ENCODE measurements around the gene ZFP36L1.

ZFP36L1 gene

GRCh38 chr14:68756000-68756481 is 36.8 kb downstream of the ZFP36L1 start:
- DNase-seq (ENCODE audit: low spot score) = no peak
- CTCF ChIA-PET = interaction anchor here (0.6 kb wide), 1 partner anchor 738 kb away, joined by 4 read pairs; no protein-coding TSS in a partner anchor
- POLR2A ChIA-PET (ENCODE audit: low non-redundant PET) = no interaction called here
- no peak overlapping the region for H3K27ac ChIP-seq
- no peak for TF ChIP-seq CTCF (conservative IDR thresholded peaks at IDR 0.05; ENCODE audit: low read depth)

GRCh38 chr14:68755016-68755353 is 37.9 kb downstream of the ZFP36L1 start:
- ChIA-PET CTCF (no interaction called here), POLR2A (ENCODE audit: low non-redundant PET) (no interaction called here)
- TF ChIP-seq CTCF (conservative IDR thresholded peaks at IDR 0.05; ENCODE audit: low read depth) = no peak
- H3K27ac ChIP-seq = no peak overlapping the region
- DNase-seq (ENCODE audit: low spot score) = no peak

- DNase-seq (ENCODE audit: low spot score) = no peak
- no peak for TF ChIP-seq CTCF (conservative IDR thresholded peaks at IDR 0.05; ENCODE audit: low read depth)
- CTCF ChIA-PET = interaction anchor here (0.7 kb wide), 1 partner anchor 508 kb away, joined by 3 read pairs; no protein-coding TSS in a partner anchor
- H3K27ac ChIP-seq = no peak overlapping the region
- POLR2A ChIA-PET (ENCODE audit: low non-redundant PET) = no interaction called here
These were observed 39.2 kb downstream of the ZFP36L1 start for GRCh38 chr14:68753690-68754089.

GRCh38 chr14:68752271-68753006 is 40.4 kb downstream of the ZFP36L1 start:
- ChIA-PET CTCF (interaction anchor here (0.6 kb wide), 1 partner anchor 691 kb away, joined by 3 read pairs; no protein-coding TSS in a partner anchor), POLR2A (ENCODE audit: low non-redundant PET) (no interaction called here)
- TF ChIP-seq CTCF (conservative IDR thresholded peaks at IDR 0.05; ENCODE audit: low read depth) = no peak
- DNase-seq (ENCODE audit: low spot score) = no peak
- H3K27ac ChIP-seq = no peak overlapping the region

- ChIA-PET POLR2A (ENCODE audit: low non-redundant PET) (no interaction called here), CTCF (interaction anchor here (0.8 kb wide), 1 partner anchor 11 kb away, joined by 3 read pairs; no protein-coding TSS in a partner anchor)
- no peak overlapping the region for H3K27ac ChIP-seq
- TF ChIP-seq CTCF (conservative IDR thresholded peaks at IDR 0.05; ENCODE audit: low read depth) = no peak
- DNase-seq (ENCODE audit: low spot score) = no peak
These were observed 43.1 kb downstream of the ZFP36L1 start for GRCh38 chr14:68749487-68750475.

GRCh38 chr14:68748691-68749090 is 44.2 kb downstream of the ZFP36L1 start:
- no peak for DNase-seq (ENCODE audit: low spot score)
- ChIA-PET POLR2A (ENCODE audit: low non-redundant PET) (no interaction called here), CTCF (no interaction called here)
- H3K27ac ChIP-seq = no peak overlapping the region
- no peak for TF ChIP-seq CTCF (conservative IDR thresholded peaks at IDR 0.05; ENCODE audit: low read depth)
